Ishikawa (cell line): ENCODE data around the gene DNAJC5.
A peak's percentile ranks its signal among the peaks of the same experiment; 100 is the strongest.

Experiments used
- CEBPB ChIP-seq: IDR thresholded peaks from 2 replicates; pipeline ENCODE4 v1.6.1; 2012
- CREB1 ChIP-seq: IDR thresholded peaks from 2 replicates; pipeline ENCODE4 v1.6.1; 2012; ENCODE audit warnings: low read depth
- EGR1 ChIP-seq: IDR thresholded peaks from 2 replicates; pipeline ENCODE4 v1.6.1; 2012
- EP300 ChIP-seq: IDR thresholded peaks from 2 replicates; pipeline ENCODE4 v1.6.1; 2012; ENCODE audit warnings: borderline replicate concordance
- FOXM1 ChIP-seq: IDR thresholded peaks from 2 replicates; pipeline ENCODE4 v1.6.1; 2012; ENCODE audit warnings: low read depth, borderline replicate concordance
- MAX ChIP-seq: IDR thresholded peaks from 2 replicates; pipeline ENCODE4 v1.6.1; 2012
- NFIC ChIP-seq: IDR thresholded peaks from 2 replicates; pipeline ENCODE4 v1.6.1; 2012
- RAD21 ChIP-seq: IDR thresholded peaks from 2 replicates; pipeline ENCODE4 v1.6.1; 2012; ENCODE audit warnings: low read depth
- REST ChIP-seq: IDR thresholded peaks from 2 replicates; pipeline ENCODE4 v1.6.1; 2012; ENCODE audit warnings: low read depth, mild to moderate bottlenecking
- TAF1 ChIP-seq: IDR thresholded peaks from 2 replicates; pipeline ENCODE4 v1.6.1; 2012; ENCODE audit warnings: low read depth, mild to moderate bottlenecking
- TCF12 ChIP-seq: IDR thresholded peaks from 2 replicates; pipeline ENCODE4 v1.6.1; 2012; ENCODE audit warnings: low read depth
- TEAD4 ChIP-seq: IDR thresholded peaks from 2 replicates; pipeline ENCODE4 v1.6.1; 2012
- USF1 ChIP-seq: IDR thresholded peaks from 2 replicates; pipeline ENCODE4 v1.6.1; 2012
- YY1 ChIP-seq: IDR thresholded peaks from 2 replicates; pipeline ENCODE4 v1.6.1; 2012; ENCODE audit warnings: low read depth
- ZBTB7A ChIP-seq: IDR thresholded peaks from 2 replicates; pipeline ENCODE4 v1.6.1; 2012; ENCODE audit warnings: low read depth

DNAJC5 gene

GRCh38 chr20:63973636-63974401 lies 78.9 kb downstream of the DNAJC5 start:
- TF ChIP-seq MAX (peak; percentile 78), FOXM1 (no peak), ZBTB7A (peak; percentile 58; the same call in 1 of the 2 replicates), REST (no peak), NFIC (no peak), YY1 (0 out of 2 replicates have a peak, but pooled peaks have one; percentile 36), CREB1 (no peak), USF1 (no peak), TCF12 (peak; percentile 36; the same call in 1 of the 2 replicates), TAF1 (no peak), EGR1 (no peak), CEBPB (no peak), RAD21 (peak; percentile 86)

GRCh38 chr20:63974402-63975200 lies 79.7 kb downstream of the DNAJC5 start:
- TF ChIP-seq TEAD4 (0 out of 2 replicates have a peak, but pooled peaks have one; percentile 12), CEBPB (peak; percentile 46; the same call in 1 of the 2 replicates), NFIC (peak; percentile 80), REST (no peak), EGR1 (no peak), EP300 (peak; percentile 39; the same call in 1 of the 2 replicates), TCF12 (peak; percentile 69; the same call in 1 of the 2 replicates), FOXM1 (no peak), RAD21 (no peak), USF1 (peak; percentile 78), CREB1 (no peak), YY1 (peak; percentile 39; the same call in 1 of the 2 replicates), ZBTB7A (peak; percentile 25; the same call in 1 of the 2 replicates), MAX (peak; percentile 71)

GRCh38 chr20:63976980-63977738 lies 82.2 kb downstream of the DNAJC5 start:
- TF ChIP-seq EP300 (no peak), FOXM1 (no peak), TEAD4 (no peak), RAD21 (no peak), USF1 (no peak), REST (no peak), YY1 (no peak), EGR1 (no peak), MAX (no peak), TCF12 (no peak), TAF1 (no peak), CREB1 (no peak), CEBPB (no peak), ZBTB7A (no peak), NFIC (no peak)
